GM23338 (cell line): ENCODE results near the gene CEP131. TPM values are rescaled to one million over a fixed set of nuclear protein-coding genes. Genes with fewer than 3 reads are reported as not detected.

ENCODE experiments used
- ATAC-seq: fragments of 200-7000 bp; cut with Tn5 transposase; 3 replicates; pipeline ENCODE4 v1.9.1; 2020
- DNase-seq: peaks from one replicate; pipeline ENCODE4 v3.0.0-alpha.2; 2015; ENCODE audit warnings: low spot score
- H2AFZ ChIP-seq: fragments of 200-600 bp; sonication (generic); 2 replicates; pipeline ENCODE4 v1.8.0; 2016; ENCODE audit warnings: antibody characterized with exemption, mild to moderate bottlenecking, moderate library complexity
- H3F3A ChIP-seq: fragments of 200-600 bp; sonication (generic); replicated peaks from 2 replicates; pipeline ENCODE4 v1.8.0; 2017; ENCODE audit warnings: antibody characterized with exemption, mixed run types, low read depth
- H3K27ac ChIP-seq: fragments of 200-600 bp; sonication (generic); 2 replicates; pipeline ENCODE4 v1.6.1; 2016; ENCODE audit warnings: low read depth
- H3K27me3 ChIP-seq: fragments of 200-600 bp; sonication (generic); 2 replicates; pipeline ENCODE4 v1.8.0; 2016; ENCODE audit warnings: mild to moderate bottlenecking, mixed run types, moderate library complexity; ENCODE audit not compliant: insufficient read depth
- H3K36me3 ChIP-seq: fragments of 200-600 bp; sonication (generic); 2 replicates; pipeline ENCODE4 v1.8.0; 2016; ENCODE audit warnings: mild to moderate bottlenecking; ENCODE audit not compliant: insufficient read depth
- H3K4me1 ChIP-seq: fragments of 200-600 bp; sonication (generic); 2 replicates; pipeline ENCODE4 v1.8.0; 2016; ENCODE audit warnings: mild to moderate bottlenecking, moderate library complexity; ENCODE audit not compliant: insufficient read depth
- H3K4me2 ChIP-seq: fragments of 200-600 bp; sonication (generic); 2 replicates; pipeline ENCODE4 v1.7.1; 2017; ENCODE audit warnings: mixed run types
- H3K4me3 ChIP-seq: fragments of 200-600 bp; sonication (generic); 2 replicates; pipeline ENCODE4 v1.6.1; 2016; ENCODE audit warnings: mixed run types
- H3K79me2 ChIP-seq: fragments of 200-600 bp; sonication (generic); replicated peaks from 2 replicates; pipeline ENCODE4 v1.8.0; 2017; ENCODE audit warnings: mild to moderate bottlenecking; ENCODE audit not compliant: insufficient read depth
- H3K9me2 ChIP-seq: fragments of 200-600 bp; sonication (generic); 2 replicates; pipeline ENCODE4 v1.8.0; 2017; ENCODE audit not compliant: insufficient read depth
- H4K20me1 ChIP-seq: fragments of 200-600 bp; sonication (generic); replicated peaks from 2 replicates; pipeline ENCODE4 v1.8.0; 2017; ENCODE audit warnings: mild to moderate bottlenecking; ENCODE audit not compliant: insufficient read depth
- H3K27ac Mint-ChIP-seq: 2 replicates; pipeline ENCODE4 v1.8.0; 2020; ENCODE audit warnings: inconsistent platforms, mild to moderate bottlenecking, moderate library complexity, mixed read lengths
- H3K27me3 Mint-ChIP-seq: 3 replicates; pipeline ENCODE4 v1.8.0; 2022; ENCODE audit warnings: low read depth, mild to moderate bottlenecking, moderate library complexity, mixed read lengths, inconsistent platforms; ENCODE audit not compliant: insufficient read depth, poor library complexity
- H3K36me3 Mint-ChIP-seq: 3 replicates; pipeline ENCODE4 v1.8.0; 2021; ENCODE audit warnings: low read depth, mild to moderate bottlenecking, inconsistent platforms, moderate library complexity, mixed read lengths
- H3K4me1 Mint-ChIP-seq: 3 replicates; pipeline ENCODE4 v1.8.0; 2020; ENCODE audit warnings: mild to moderate bottlenecking, inconsistent platforms, mixed read lengths
- H3K4me3 Mint-ChIP-seq: 3 replicates; pipeline ENCODE4 v1.8.0; 2021; ENCODE audit warnings: moderate library complexity, mild to moderate bottlenecking, inconsistent platforms, mixed read lengths
- H3K9me3 Mint-ChIP-seq: 3 replicates; pipeline ENCODE4 v1.8.0; 2020; ENCODE audit warnings: moderate library complexity, mild to moderate bottlenecking, inconsistent platforms, mixed read lengths
- EZH2 ChIP-seq: fragments of 200-600 bp; sonication (generic); IDR thresholded peaks from one replicate; pipeline ENCODE4 v1.8.0; 2017; ENCODE audit warnings: antibody characterized with exemption, mild to moderate bottlenecking, low read depth; ENCODE audit not compliant: unreplicated experiment
- NANOG ChIP-seq: IDR thresholded peaks from 2 replicates; pipeline ENCODE4 v1.6.1; 2016; ENCODE audit warnings: antibody characterized with exemption, borderline replicate concordance
- STAT1 ChIP-seq: IDR thresholded peaks from one replicate; pipeline ENCODE4 v1.6.1; 2016; ENCODE audit warnings: antibody characterized with exemption; ENCODE audit not compliant: unreplicated experiment
- ZNF114 ChIP-seq: fragments of 250-450 bp; sonication (Bioruptor Pico); IDR thresholded peaks from 2 replicates; pipeline ENCODE4 v1.5.0; 2020; ENCODE audit warnings: mild to moderate bottlenecking, moderate library complexity
- ZNF331 ChIP-seq: fragments of 250-450 bp; sonication (Bioruptor Pico); IDR thresholded peaks from 2 replicates; pipeline ENCODE4 v1.5.0; 2020; ENCODE audit warnings: low read depth, mild to moderate bottlenecking, moderate library complexity
- polyA plus RNA-seq: library from polyadenylated mRNA; unstranded; fragments of >200 nt; fragmentation: Nextera tagmentation; extraction: Ambion mirVana; gene quantifications from 2 replicates; pipeline ENCODE4 v1.2.1, GENCODE V29; 2016
- total RNA-seq: library from RNA; depleted of rRNA; stranded (reverse); fragments of >200 nt; shearing (Covaris generic); gene quantifications from 2 replicates; pipeline ENCODE4 v1.2.3, GENCODE V29; 2014
- TF ChIP-seq, protein P1 (sequence below), 2 experiments: fragments of 200-600 bp in 1 of 2; sonication (generic) in 1 of 2; conservative IDR thresholded peaks; 2 replicates each; pipeline versions ENCODE4 v1.5.1 to v1.6.1; 2016 to 2017; ENCODE audit warnings: antibody characterized with exemption in 2 of 2, low read depth in 2 of 2, mild to moderate bottlenecking in 2 of 2, moderate library complexity in 1 of 2

CEP131 gene
- total and polyA plus RNA-seq, 2 experiments from 2014 or later, result 26.8 to 35.5 TPM

GRCh38 chr17:81231121-81231645, 8.4 kb upstream of the CEP131 start:
- Histone ChIP-seq H3K27ac (no peak overlapping the region), H3K4me3 (no peak overlapping the region), H3K9me2 (no peaks in the 10 kb centered on the region), H3K79me2 (no peaks in the 10 kb centered on the region), H3K36me3 (no peaks in the 10 kb centered on the region), H3F3A (no peaks in the 10 kb centered on the region), H4K20me1 (no peaks in the 10 kb centered on the region), H3K4me2 (no peak overlapping the region), H3K4me1 (no peaks in the 10 kb centered on the region), H3K27me3 (no peaks in the 10 kb centered on the region), H2AFZ (no peak overlapping the region)
- Mint-ChIP-seq H3K27me3 (peaks cover 6% of the 10 kb centered on the region), H3K4me1 (no peaks in the 10 kb centered on the region; the same call in 2 of the 3 replicates), H3K36me3 (peaks cover 15% of the 10 kb centered on the region), H3K4me3 (no peak overlapping the region), H3K27ac (peak overlapping the region; percentile 8; the same call in 1 of the 2 replicates), H3K9me3 (no peaks in the 10 kb centered on the region)
- ATAC-seq, result no peak
- DNase-seq, result no peak
- TF ChIP-seq NANOG (no peak), ZNF331 (no peak), STAT1 (no peak), ZNF114 (no peak)
- TF ChIP-seq, protein P1, sequence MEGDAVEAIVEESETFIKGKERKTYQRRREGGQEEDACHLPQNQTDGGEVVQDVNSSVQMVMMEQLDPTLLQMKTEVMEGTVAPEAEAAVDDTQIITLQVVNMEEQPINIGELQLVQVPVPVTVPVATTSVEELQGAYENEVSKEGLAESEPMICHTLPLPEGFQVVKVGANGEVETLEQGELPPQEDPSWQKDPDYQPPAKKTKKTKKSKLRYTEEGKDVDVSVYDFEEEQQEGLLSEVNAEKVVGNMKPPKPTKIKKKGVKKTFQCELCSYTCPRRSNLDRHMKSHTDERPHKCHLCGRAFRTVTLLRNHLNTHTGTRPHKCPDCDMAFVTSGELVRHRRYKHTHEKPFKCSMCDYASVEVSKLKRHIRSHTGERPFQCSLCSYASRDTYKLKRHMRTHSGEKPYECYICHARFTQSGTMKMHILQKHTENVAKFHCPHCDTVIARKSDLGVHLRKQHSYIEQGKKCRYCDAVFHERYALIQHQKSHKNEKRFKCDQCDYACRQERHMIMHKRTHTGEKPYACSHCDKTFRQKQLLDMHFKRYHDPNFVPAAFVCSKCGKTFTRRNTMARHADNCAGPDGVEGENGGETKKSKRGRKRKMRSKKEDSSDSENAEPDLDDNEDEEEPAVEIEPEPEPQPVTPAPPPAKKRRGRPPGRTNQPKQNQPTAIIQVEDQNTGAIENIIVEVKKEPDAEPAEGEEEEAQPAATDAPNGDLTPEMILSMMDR (conservative IDR thresholded peaks at IDR 0.05; ENCODE audit: low read depth in 2 of 2), result no peak

DNA sequence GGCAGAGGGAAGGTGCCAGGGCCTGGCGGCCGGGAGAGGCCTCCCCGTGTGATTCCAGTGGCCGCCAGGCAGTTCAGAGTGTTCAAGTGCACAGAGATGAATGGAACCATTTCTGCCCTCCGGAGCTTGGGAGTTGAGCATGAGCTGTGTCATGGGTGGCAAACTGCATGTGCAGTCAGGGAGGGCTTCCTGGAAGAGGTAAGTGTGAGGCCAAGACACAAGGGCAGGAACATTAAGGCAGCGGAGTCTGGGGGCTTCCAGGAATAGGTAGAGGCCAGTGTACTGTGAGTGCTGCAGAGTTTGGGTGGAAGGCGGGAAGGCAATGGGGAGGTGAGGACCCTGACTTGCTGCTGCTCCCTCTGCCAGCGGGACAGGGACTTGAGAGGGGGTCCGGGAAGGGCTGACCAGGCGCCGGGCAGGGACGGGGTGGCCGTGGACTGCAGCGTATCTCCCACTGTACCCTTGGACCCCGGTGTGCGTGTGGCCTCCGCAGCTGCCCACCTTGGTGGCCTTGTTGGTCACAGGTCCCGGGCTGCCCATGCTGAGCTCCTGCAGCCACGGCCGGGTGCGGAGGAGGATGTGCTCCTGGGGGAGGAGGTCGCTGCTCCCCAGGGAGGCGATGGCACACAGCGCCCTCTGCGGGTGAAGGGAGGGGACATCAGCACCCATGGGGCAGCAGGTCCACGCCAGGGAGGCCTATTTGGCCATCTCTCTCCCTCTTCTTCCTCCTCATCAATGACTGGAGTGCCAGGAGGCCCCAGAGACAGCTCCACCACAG, 7.5 kb upstream of the CEP131 start:
- no peak overlapping the region for H3K27ac ChIP-seq
- H3K27ac Mint-ChIP-seq, result no peak overlapping the region
- H3K9me2 ChIP-seq, result no peaks in the 10 kb centered on the region
- DNase-seq (peak; percentile 50), ATAC-seq (peak; percentile 83)
- peaks cover 15% of the 10 kb centered on the region for H3K36me3 Mint-ChIP-seq
- no peaks in the 10 kb centered on the region for H3K36me3 ChIP-seq
- H3K4me1 ChIP-seq, result no peaks in the 10 kb centered on the region
- no peak overlapping the region for H3K4me3 Mint-ChIP-seq
- H2AFZ ChIP-seq, result no peak overlapping the region
- H3K27me3 ChIP-seq, result no peaks in the 10 kb centered on the region
- TF ChIP-seq NANOG (no peak), EZH2 (no peak)
- TF ChIP-seq, protein P1 (conservative IDR thresholded peaks at IDR 0.05; ENCODE audit: low read depth in 2 of 2), result peak; percentile 38 to 76; a peak in 3 of 4 replicates
- H3K79me2 ChIP-seq, result no peaks in the 10 kb centered on the region
- peaks cover 6% of the 10 kb centered on the region for H3K27me3 Mint-ChIP-seq
- H3K4me3 ChIP-seq, result no peak overlapping the region
- H3K9me3 Mint-ChIP-seq, result no peaks in the 10 kb centered on the region
- H3F3A ChIP-seq, result no peaks in the 10 kb centered on the region
- H3K4me1 Mint-ChIP-seq, result no peaks in the 10 kb centered on the region; the same call in 2 of the 3 replicates
- H3K4me2 ChIP-seq, result no peak overlapping the region
- no peaks in the 10 kb centered on the region for H4K20me1 ChIP-seq
